ENCODE data around the gene UBE2C. TPM values are rescaled to one million over a fixed set of nuclear protein-coding genes. Genes with fewer than 3 reads are reported as not detected.

The UBE2C gene
- total RNA-seq, 1 experiment from 2014 or later, result 268 TPM

- Histone ChIP-seq H4K5ac (ENCODE audit: insufficient read length, low read depth, low read length) (no peak overlapping the region), H3K9ac (ENCODE audit: extremely low read depth, insufficient read length, low read length) (no peak overlapping the region), H2AFZ (ENCODE audit: low read length) (no peak overlapping the region), H3K27ac (ENCODE audit: insufficient read length, low read depth, low read length) (no peak overlapping the region), H3K4ac (ENCODE audit: low read depth, low read length) (no peak overlapping the region), H3K23me2 (ENCODE audit: insufficient read length, low read depth, low read length, poor library complexity, severe bottlenecking) (peaks cover 11% of the 10 kb centered on the region), H3K27me3 (ENCODE audit: insufficient read depth, low read length) (no peaks in the 10 kb centered on the region), H2BK12ac (ENCODE audit: insufficient read length, low read depth, low read length) (no peak overlapping the region), H4K8ac (replicated peaks; ENCODE audit: insufficient read length, low read depth, low read length) (no peak overlapping the region), H2BK20ac (ENCODE audit: low read depth, low read length, poor library complexity, severe bottlenecking) (no peak overlapping the region), H3K18ac (ENCODE audit: insufficient read length, low read depth, low read length) (no peak overlapping the region), H3K4me2 (ENCODE audit: insufficient read depth, insufficient read length, low read length) (no peak overlapping the region), H3K79me2 (ENCODE audit: insufficient read depth, low read length) (no peaks in the 10 kb centered on the region), H4K20me1 (ENCODE audit: control insufficient read depth, insufficient read depth, insufficient read length) (no peaks in the 10 kb centered on the region), H2BK120ac (ENCODE audit: low read depth, low read length, poor library complexity, severe bottlenecking) (no peak overlapping the region), H3K4me1 (ENCODE audit: insufficient read depth, low read length) (peaks cover 4% of the 10 kb centered on the region; the same call in 1 of the 2 replicates), H2BK5ac (ENCODE audit: insufficient read length, low read length) (no peak overlapping the region), H3K79me1 (ENCODE audit: insufficient read depth, low read depth, low read length, poor library complexity, severe bottlenecking) (peaks cover 5% of the 10 kb centered on the region), H3K23ac (ENCODE audit: insufficient read length, low read depth, low read length) (no peak overlapping the region), H4K91ac (ENCODE audit: insufficient read length, low read depth, low read length) (no peak overlapping the region), H3T11ph (ENCODE audit: low read length) (no peak overlapping the region), H3K9me3 (ENCODE audit: control insufficient read depth, low read depth, low read length) (no peaks in the 10 kb centered on the region), H2AK5ac (ENCODE audit: insufficient read length, low read length) (no peak overlapping the region), H2BK15ac (ENCODE audit: low read depth, low read length) (no peak overlapping the region), H3K14ac (ENCODE audit: insufficient read depth, low read length) (no peak overlapping the region), H3K56ac (ENCODE audit: insufficient read length, low read depth, low read length) (no peak overlapping the region)
- H3K27ac Mint-ChIP-seq, result no peak overlapping the region
- no peaks in the 10 kb centered on the region for H3K9me3 Mint-ChIP-seq
- peaks cover 22 to 23% of the 10 kb centered on the region in 2 experiments for H3K4me1 Mint-ChIP-seq
- H3K27me3 Mint-ChIP-seq (ENCODE audit: low read depth), result no peaks in the 10 kb centered on the region
- peaks cover 2 to 34% (median 29%) of the 10 kb centered on the region in 3 experiments; a peak in 6 of 7 replicates for H3K36me3 Mint-ChIP-seq (ENCODE audit: insufficient read depth in 1 of 3, low read depth in 3 of 3)
- no peak for TF ChIP-seq CTCF (conservative IDR thresholded peaks at IDR 0.05)
- peak overlapping the region; percentile 21 to 66; a peak in 2 of 5 replicates for H3K4me3 Mint-ChIP-seq
- WGBS (ENCODE audit: extremely low coverage, insufficient read length, low lambda C conversion rate), result no CpG with 5 or more reads among the region's 5 CpGs
- no peak for DNase-seq
Measured at GRCh38 chr20:45835825-45836224, 23.4 kb downstream of the UBE2C start.
